Neural cell (in vitro differentiated cells): ENCODE data around the gene RECK. TPM values are rescaled to one million over a fixed set of nuclear protein-coding genes. Genes with fewer than 3 reads are reported as not detected.

Experiments
- H2AFZ ChIP-seq: fragments of 200-600, 300-800 bp; sonication (generic), shearing (Covaris generic); 2 replicates; pipeline ENCODE4 v1.6.0; 2014; ENCODE audit warnings: low read depth, mild to moderate bottlenecking, antibody characterized with exemption, low read length, moderate library complexity
- H3F3A ChIP-seq: fragments of 200-600 bp; shearing (Covaris generic); 2 replicates; pipeline ENCODE4 v1.6.1; 2016; ENCODE audit warnings: mild to moderate bottlenecking, moderate library complexity, mixed read lengths, antibody characterized with exemption, low read length; ENCODE audit not compliant: insufficient read depth, poor library complexity, severe bottlenecking
- H3K27ac ChIP-seq: fragments of 200-600, 300-800 bp; sonication (generic), shearing (Covaris generic); 2 replicates; pipeline ENCODE4 v1.5.1; 2014; ENCODE audit warnings: mild to moderate bottlenecking, low read length, moderate library complexity
- H3K27me3 ChIP-seq: fragments of 300-800, 200-600 bp; sonication (generic), shearing (Covaris generic); 2 replicates; pipeline ENCODE4 v1.6.0; 2014; ENCODE audit warnings: mild to moderate bottlenecking, low read depth, low read length, moderate library complexity; ENCODE audit not compliant: insufficient read depth
- H3K36me3 ChIP-seq: fragments of 300-800, 200-600 bp; sonication (generic), shearing (Covaris generic); 2 replicates; pipeline ENCODE4 v1.5.1; 2014; ENCODE audit warnings: mild to moderate bottlenecking, antibody characterized with exemption, low read length, moderate library complexity; ENCODE audit not compliant: insufficient read depth
- H3K4me2 ChIP-seq: fragments of 300-800, 200-600 bp; sonication (generic), shearing (Covaris generic); 2 replicates; pipeline ENCODE4 v1.6.0; 2014; ENCODE audit warnings: mild to moderate bottlenecking, low read length
- H3K4me3 ChIP-seq: fragments of 300-800, 200-600 bp; sonication (generic), shearing (Covaris generic); 2 replicates; pipeline ENCODE4 v1.5.1; 2014; ENCODE audit warnings: mild to moderate bottlenecking, low read length, moderate library complexity
- H3K79me2 ChIP-seq: fragments of 200-600 bp; shearing (Covaris generic); replicated peaks from 2 replicates; pipeline ENCODE4 v1.6.0; 2014; ENCODE audit warnings: mild to moderate bottlenecking, low read length, moderate library complexity; ENCODE audit not compliant: insufficient read depth
- H3K9ac ChIP-seq: fragments of 300-800, 200-600 bp; sonication (generic), shearing (Covaris generic); 2 replicates; pipeline ENCODE4 v1.6.1; 2016; ENCODE audit warnings: mild to moderate bottlenecking, low read length, mixed read lengths
- H3K9me2 ChIP-seq: fragments of 200-600 bp; shearing (Covaris generic); 2 replicates; pipeline ENCODE4 v1.6.1; 2016; ENCODE audit warnings: mild to moderate bottlenecking, low read length, mixed read lengths; ENCODE audit not compliant: insufficient read depth
- H3K9me3 ChIP-seq: fragments of 200-600, 300-800 bp; sonication (generic), shearing (Covaris generic); 2 replicates; pipeline ENCODE4 v1.6.1; 2016; ENCODE audit warnings: mild to moderate bottlenecking, mixed run types, low read length, moderate library complexity, mixed read lengths
- H4K20me1 ChIP-seq: fragments of 200-600 bp; shearing (Covaris generic); 2 replicates; pipeline ENCODE4 v1.6.1; 2016; ENCODE audit warnings: mild to moderate bottlenecking, mixed run types; ENCODE audit not compliant: insufficient read depth
- EP300 ChIP-seq: fragments of 450-650 bp; conservative IDR thresholded peaks from 2 replicates; pipeline ENCODE4 v1.6.1; 2014; ENCODE audit warnings: antibody characterized with exemption, mild to moderate bottlenecking, moderate library complexity; ENCODE audit not compliant: poor library complexity, severe bottlenecking
- EZH2 ChIP-seq: fragments of 200-600, 300-800 bp; shearing (Covaris generic), sonication (generic); IDR thresholded peaks from 2 replicates; pipeline ENCODE4 v1.6.1; 2014; ENCODE audit warnings: antibody characterized with exemption, low read length, borderline replicate concordance, mild to moderate bottlenecking; ENCODE audit not compliant: insufficient read depth, poor library complexity, severe bottlenecking
- MXI1 ChIP-seq: fragments of 450-650 bp; conservative IDR thresholded peaks from 2 replicates; pipeline ENCODE4 v1.6.1; 2014; ENCODE audit warnings: antibody characterized with exemption, mild to moderate bottlenecking; ENCODE audit not compliant: poor library complexity, severe bottlenecking
- POLR2AphosphoS5 ChIP-seq: IDR thresholded peaks from 2 replicates; pipeline ENCODE4 v1.6.1; 2012
- RAD21 ChIP-seq: fragments of 450-650 bp; conservative IDR thresholded peaks from 2 replicates; pipeline ENCODE4 v1.6.1; 2014; ENCODE audit warnings: antibody characterized with exemption, mild to moderate bottlenecking, moderate library complexity
- SMC3 ChIP-seq: fragments of 450-650 bp; conservative IDR thresholded peaks from 2 replicates; pipeline ENCODE4 v1.6.1; 2014; ENCODE audit warnings: antibody characterized with exemption, mild to moderate bottlenecking, moderate library complexity; ENCODE audit not compliant: poor library complexity
- TAF1 ChIP-seq: IDR thresholded peaks from 2 replicates; pipeline ENCODE4 v1.6.1; 2012; ENCODE audit warnings: low read depth
- polyA plus RNA-seq: library from polyadenylated mRNA; depleted of rRNA; stranded (reverse); fragments of >200 nt; gene quantifications from 2 replicates; pipeline ENCODE4 v1.2.3, GENCODE V29; 2014
- TF ChIP-seq, protein P1 (sequence below): fragments of 450-650 bp; IDR thresholded peaks from 2 replicates; pipeline ENCODE4 v1.5.1; 2014; ENCODE audit warnings: antibody characterized with exemption, mild to moderate bottlenecking, moderate library complexity; ENCODE audit not compliant: poor library complexity, severe bottlenecking
- TF ChIP-seq, protein P2 (sequence below): IDR thresholded peaks from 2 replicates; pipeline ENCODE4 v1.6.1; 2012; ENCODE audit warnings: borderline replicate concordance

The RECK gene
- polyA plus RNA-seq, 1 donor from 2014 or later = 6.9 TPM

DNA sequence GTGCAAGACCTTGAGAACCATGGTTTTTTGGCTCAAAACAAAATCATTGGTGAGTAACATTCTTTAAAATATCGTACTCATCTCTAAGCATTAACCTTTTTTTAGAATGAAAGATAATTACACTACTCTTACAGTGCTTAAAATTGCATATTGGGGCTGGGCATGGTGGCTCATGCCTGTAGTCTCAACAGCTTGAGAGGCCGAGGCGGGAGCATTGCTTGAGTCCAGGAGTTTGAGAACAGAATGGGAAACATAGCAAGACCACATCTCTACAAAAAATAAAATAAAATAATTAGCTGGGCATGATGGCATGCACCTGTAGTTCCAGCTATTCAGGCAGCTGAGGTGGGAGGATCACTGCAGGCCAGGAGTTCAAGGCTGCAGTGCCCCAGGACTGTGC is 2.9 kb upstream of the RECK start:
- no peaks in the 10 kb centered on the region for H3K9me2 ChIP-seq
- no peaks in the 10 kb centered on the region for H3F3A ChIP-seq
- H3K9me3 ChIP-seq = no peaks in the 10 kb centered on the region

DNA sequence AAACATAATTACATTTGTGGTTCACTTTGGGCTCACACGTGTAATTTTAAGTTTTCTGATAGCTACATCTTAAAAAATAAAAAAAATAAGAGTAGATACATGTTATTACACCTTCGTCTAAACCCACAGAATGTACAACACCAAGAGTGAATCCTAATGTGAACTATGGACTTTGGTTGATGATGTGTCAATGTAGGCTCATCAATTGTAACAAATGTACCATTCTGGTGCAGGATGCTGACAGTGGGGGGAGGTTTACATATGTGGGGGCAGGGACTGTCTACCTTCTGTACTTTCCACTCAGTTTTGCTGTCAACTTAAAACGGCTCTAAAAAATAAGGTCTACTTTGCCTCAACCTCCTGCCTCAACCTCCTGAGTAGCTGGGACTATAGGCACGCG is 2.5 kb upstream of the RECK start:
- TF ChIP-seq TAF1 (no peak), POLR2AphosphoS5 (no peak), RAD21 (no peak), EP300 (no peak), MXI1 (no peak), EZH2 (no peak), SMC3 (no peak)
- TF ChIP-seq, protein P1, sequence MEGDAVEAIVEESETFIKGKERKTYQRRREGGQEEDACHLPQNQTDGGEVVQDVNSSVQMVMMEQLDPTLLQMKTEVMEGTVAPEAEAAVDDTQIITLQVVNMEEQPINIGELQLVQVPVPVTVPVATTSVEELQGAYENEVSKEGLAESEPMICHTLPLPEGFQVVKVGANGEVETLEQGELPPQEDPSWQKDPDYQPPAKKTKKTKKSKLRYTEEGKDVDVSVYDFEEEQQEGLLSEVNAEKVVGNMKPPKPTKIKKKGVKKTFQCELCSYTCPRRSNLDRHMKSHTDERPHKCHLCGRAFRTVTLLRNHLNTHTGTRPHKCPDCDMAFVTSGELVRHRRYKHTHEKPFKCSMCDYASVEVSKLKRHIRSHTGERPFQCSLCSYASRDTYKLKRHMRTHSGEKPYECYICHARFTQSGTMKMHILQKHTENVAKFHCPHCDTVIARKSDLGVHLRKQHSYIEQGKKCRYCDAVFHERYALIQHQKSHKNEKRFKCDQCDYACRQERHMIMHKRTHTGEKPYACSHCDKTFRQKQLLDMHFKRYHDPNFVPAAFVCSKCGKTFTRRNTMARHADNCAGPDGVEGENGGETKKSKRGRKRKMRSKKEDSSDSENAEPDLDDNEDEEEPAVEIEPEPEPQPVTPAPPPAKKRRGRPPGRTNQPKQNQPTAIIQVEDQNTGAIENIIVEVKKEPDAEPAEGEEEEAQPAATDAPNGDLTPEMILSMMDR = no peak
- TF ChIP-seq, protein P2, sequence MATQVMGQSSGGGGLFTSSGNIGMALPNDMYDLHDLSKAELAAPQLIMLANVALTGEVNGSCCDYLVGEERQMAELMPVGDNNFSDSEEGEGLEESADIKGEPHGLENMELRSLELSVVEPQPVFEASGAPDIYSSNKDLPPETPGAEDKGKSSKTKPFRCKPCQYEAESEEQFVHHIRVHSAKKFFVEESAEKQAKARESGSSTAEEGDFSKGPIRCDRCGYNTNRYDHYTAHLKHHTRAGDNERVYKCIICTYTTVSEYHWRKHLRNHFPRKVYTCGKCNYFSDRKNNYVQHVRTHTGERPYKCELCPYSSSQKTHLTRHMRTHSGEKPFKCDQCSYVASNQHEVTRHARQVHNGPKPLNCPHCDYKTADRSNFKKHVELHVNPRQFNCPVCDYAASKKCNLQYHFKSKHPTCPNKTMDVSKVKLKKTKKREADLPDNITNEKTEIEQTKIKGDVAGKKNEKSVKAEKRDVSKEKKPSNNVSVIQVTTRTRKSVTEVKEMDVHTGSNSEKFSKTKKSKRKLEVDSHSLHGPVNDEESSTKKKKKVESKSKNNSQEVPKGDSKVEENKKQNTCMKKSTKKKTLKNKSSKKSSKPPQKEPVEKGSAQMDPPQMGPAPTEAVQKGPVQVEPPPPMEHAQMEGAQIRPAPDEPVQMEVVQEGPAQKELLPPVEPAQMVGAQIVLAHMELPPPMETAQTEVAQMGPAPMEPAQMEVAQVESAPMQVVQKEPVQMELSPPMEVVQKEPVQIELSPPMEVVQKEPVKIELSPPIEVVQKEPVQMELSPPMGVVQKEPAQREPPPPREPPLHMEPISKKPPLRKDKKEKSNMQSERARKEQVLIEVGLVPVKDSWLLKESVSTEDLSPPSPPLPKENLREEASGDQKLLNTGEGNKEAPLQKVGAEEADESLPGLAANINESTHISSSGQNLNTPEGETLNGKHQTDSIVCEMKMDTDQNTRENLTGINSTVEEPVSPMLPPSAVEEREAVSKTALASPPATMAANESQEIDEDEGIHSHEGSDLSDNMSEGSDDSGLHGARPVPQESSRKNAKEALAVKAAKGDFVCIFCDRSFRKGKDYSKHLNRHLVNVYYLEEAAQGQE = no peak
- Histone ChIP-seq H3K9ac (no peak overlapping the region), H3F3A (no peaks in the 10 kb centered on the region)

More for the DNA sequence above, 2.9 kb upstream of the RECK start:
- H3K27me3 ChIP-seq = no peaks in the 10 kb centered on the region
- H4K20me1 ChIP-seq = no peaks in the 10 kb centered on the region
- H2AFZ ChIP-seq = no peak overlapping the region
- H3K4me3 ChIP-seq = no peak overlapping the region
- H3K9ac ChIP-seq = no peak overlapping the region
- H3K36me3 ChIP-seq = no peaks in the 10 kb centered on the region
- no peak overlapping the region for H3K27ac ChIP-seq
- H3K4me2 ChIP-seq = no peak overlapping the region
- TF ChIP-seq, protein P2 = no peak
- peaks cover 14% of the 10 kb centered on the region for H3K79me2 ChIP-seq

More for the DNA sequence above, 2.5 kb upstream of the RECK start:
- no peak overlapping the region for H3K4me2 ChIP-seq
- no peak overlapping the region for H3K4me3 ChIP-seq
- H3K27ac ChIP-seq = no peak overlapping the region
- no peaks in the 10 kb centered on the region for H3K9me2 ChIP-seq
- no peaks in the 10 kb centered on the region for H3K27me3 ChIP-seq
- no peak overlapping the region for H2AFZ ChIP-seq
- H3K79me2 ChIP-seq = peaks cover 18% of the 10 kb centered on the region
- H3K9me3 ChIP-seq = no peaks in the 10 kb centered on the region
- H3K36me3 ChIP-seq = no peaks in the 10 kb centered on the region
- H4K20me1 ChIP-seq = no peaks in the 10 kb centered on the region
